HepG2 (cell line): ENCODE data around the gene SLC2A6. TPM values are rescaled to one million over a fixed set of nuclear protein-coding genes. Genes with fewer than 3 reads are reported as not detected.

Experiments
- AGO1 ChIP-seq: fragments of 200-400 bp; formaldehyde crosslinking; IDR thresholded peaks from 2 replicates; pipeline ENCODE4 v1.6.1; 2017; ENCODE audit warnings: mild to moderate bottlenecking, low read depth, low read length, moderate library complexity; ENCODE audit not compliant: poor library complexity, severe bottlenecking
- AGO2 ChIP-seq: fragments of 200-400 bp; formaldehyde crosslinking; optimal IDR thresholded peaks from 2 replicates; pipeline ENCODE3; 2017; ENCODE audit warnings: mild to moderate bottlenecking, low read depth, low read length, moderate library complexity
- ARHGAP35 ChIP-seq: sonication (generic); formaldehyde crosslinking; IDR thresholded peaks from 2 replicates; pipeline ENCODE4 v1.9.0; 2022; ENCODE audit warnings: mild to moderate bottlenecking, inconsistent platforms, moderate library complexity, missing genetic modification reagents, borderline replicate concordance
- ATF7-NPFF ChIP-seq: sonication (generic); formaldehyde crosslinking; IDR thresholded peaks from 2 replicates; pipeline ENCODE4 v1.8.1; 2023; ENCODE audit warnings: mild to moderate bottlenecking, low read depth, missing genetic modification reagents, moderate library complexity
- CBX5 ChIP-seq: sonication (generic); formaldehyde crosslinking; IDR thresholded peaks from 2 replicates; pipeline ENCODE4 v1.4.0; 2020; ENCODE audit warnings: missing genetic modification reagents, borderline replicate concordance
- DDIT3 ChIP-seq: sonication (generic); formaldehyde crosslinking; IDR thresholded peaks from 2 replicates; pipeline ENCODE4 v1.4.0; 2020; ENCODE audit warnings: mild to moderate bottlenecking, missing genetic modification reagents
- ERF ChIP-seq: IDR thresholded peaks from 2 replicates; pipeline ENCODE4 v1.6.1; 2018; ENCODE audit warnings: missing biosample characterization, missing genetic modification reagents
- FOXK1 ChIP-seq: sonication (generic); formaldehyde crosslinking; IDR thresholded peaks from 2 replicates; pipeline ENCODE4 v1.4.0; 2020; ENCODE audit warnings: low read depth, missing genetic modification reagents, borderline replicate concordance
- GATAD1 ChIP-seq: IDR thresholded peaks from 2 replicates; pipeline ENCODE4 v1.6.1; 2016; ENCODE audit warnings: missing genetic modification reagents, missing compliant biosample characterization
- GZF1 ChIP-seq: sonication (generic); formaldehyde crosslinking; IDR thresholded peaks from 2 replicates; pipeline ENCODE4 v1.5.1; 2020; ENCODE audit warnings: mild to moderate bottlenecking, missing genetic modification reagents
- HES4 ChIP-seq: sonication (generic); formaldehyde crosslinking; IDR thresholded peaks from 2 replicates; pipeline ENCODE4 v1.9.0; 2021; ENCODE audit warnings: mild to moderate bottlenecking, missing genetic modification reagents, borderline replicate concordance
- HINFP ChIP-seq: sonication (generic); formaldehyde crosslinking; IDR thresholded peaks from 2 replicates; pipeline ENCODE4 v1.4.0; 2020; ENCODE audit warnings: low read depth, mild to moderate bottlenecking, missing genetic modification reagents
- IKZF1 ChIP-seq: fragments of 450-650 bp; IDR thresholded peaks from 2 replicates; pipeline ENCODE4 v1.7.1; 2016
- KLF11 ChIP-seq: IDR thresholded peaks from 2 replicates; pipeline ENCODE4 v1.6.1; 2016; ENCODE audit warnings: missing compliant biosample characterization
- KMT2A ChIP-seq: sonication (generic); formaldehyde crosslinking; IDR thresholded peaks from 2 replicates; pipeline ENCODE4 v1.4.0; 2020; ENCODE audit warnings: missing genetic modification reagents
- NFE2L1 ChIP-seq: sonication (generic); formaldehyde crosslinking; IDR thresholded peaks from 2 replicates; pipeline ENCODE4 v1.4.0; 2020; ENCODE audit warnings: missing genetic modification reagents, mild to moderate bottlenecking, borderline replicate concordance
- RORA ChIP-seq: sonication (generic); formaldehyde crosslinking; IDR thresholded peaks from 2 replicates; pipeline ENCODE4 v1.5.0; 2020; ENCODE audit warnings: mild to moderate bottlenecking, missing genetic modification reagents, moderate library complexity
- SIX4 ChIP-seq: sonication (generic); formaldehyde crosslinking; IDR thresholded peaks from 2 replicates; pipeline ENCODE4 v1.4.0; 2020; ENCODE audit warnings: missing genetic modification reagents
- SOX5 ChIP-seq: IDR thresholded peaks from 2 replicates; pipeline ENCODE4 v1.6.1; 2016; ENCODE audit warnings: borderline replicate concordance
- SPEN ChIP-seq: sonication (generic); formaldehyde crosslinking; IDR thresholded peaks from 2 replicates; pipeline ENCODE4 v1.5.1; 2020; ENCODE audit warnings: low read depth, mild to moderate bottlenecking, missing genetic modification reagents
- STAT5B ChIP-seq: sonication (generic); formaldehyde crosslinking; IDR thresholded peaks from 2 replicates; pipeline ENCODE4 v1.4.0; 2020; ENCODE audit warnings: missing genetic modification reagents
- ZBTB1 ChIP-seq: sonication (generic); formaldehyde crosslinking; IDR thresholded peaks from 2 replicates; pipeline ENCODE4 v1.4.0; 2020; ENCODE audit warnings: missing genetic modification reagents, borderline replicate concordance
- ZNF24 ChIP-seq: fragments of 450-650 bp; IDR thresholded peaks from 2 replicates; pipeline ENCODE4 v1.6.1; 2017; ENCODE audit warnings: antibody characterized with exemption, mild to moderate bottlenecking
- ZNF34 ChIP-seq: sonication (generic); formaldehyde crosslinking; IDR thresholded peaks from 2 replicates; pipeline ENCODE4 v1.4.0; 2020; ENCODE audit warnings: mild to moderate bottlenecking, missing genetic modification reagents, borderline replicate concordance
- ZNF343 ChIP-seq: sonication (generic); formaldehyde crosslinking; IDR thresholded peaks from 2 replicates; pipeline ENCODE4 v1.4.0; 2020; ENCODE audit warnings: mild to moderate bottlenecking, missing genetic modification reagents
- ZNF383 ChIP-seq: sonication (generic); formaldehyde crosslinking; IDR thresholded peaks from 2 replicates; pipeline ENCODE4 v1.4.0; 2020; ENCODE audit warnings: missing genetic modification reagents, mild to moderate bottlenecking, borderline replicate concordance
- ZNF570 ChIP-seq: sonication (generic); formaldehyde crosslinking; IDR thresholded peaks from 2 replicates; pipeline ENCODE4 v1.4.0; 2020; ENCODE audit warnings: mild to moderate bottlenecking, missing genetic modification reagents, borderline replicate concordance
- ZNF775 ChIP-seq: sonication (generic); formaldehyde crosslinking; IDR thresholded peaks from 2 replicates; pipeline ENCODE4 v1.4.0; 2020; ENCODE audit warnings: missing genetic modification reagents, mild to moderate bottlenecking, moderate library complexity, borderline replicate concordance
- ZNF780A ChIP-seq: sonication (generic); formaldehyde crosslinking; IDR thresholded peaks from 2 replicates; pipeline ENCODE4 v1.8.0; 2022; ENCODE audit warnings: mild to moderate bottlenecking, missing genetic modification reagents, moderate library complexity
- ZSCAN30 ChIP-seq: sonication (generic); formaldehyde crosslinking; IDR thresholded peaks from 2 replicates; pipeline ENCODE4 v1.5.0; 2020; ENCODE audit warnings: mild to moderate bottlenecking, missing genetic modification reagents
- polyA plus RNA-seq, 8 experiments: library from polyadenylated mRNA; depleted of rRNA in 3 of 8; stranded (reverse) in 7 of 8; unstranded in 1 of 8; fragments of >200 nt; fragmentation: Illumina TruSeq in 4 of 8; extraction: Trizol in 4 of 8; gene quantifications; 2 replicates each; pipeline versions ENCODE4 v1.2.1 to v1.2.3, GENCODE V29; 2011 to 2016; ENCODE audit warnings: low read depth in 4 of 8, missing spikeins in 1 of 8, mixed read lengths in 1 of 8; ENCODE audit not compliant: insufficient read depth in 1 of 8
- total RNA-seq, 5 experiments: library from RNA; depleted of rRNA; stranded (reverse); fragments of >200 nt; fragmentation: Illumina TruSeq; extraction: Trizol; gene quantifications; 2 replicates each; pipeline ENCODE4 v1.2.3, GENCODE V29; 2016; ENCODE audit warnings: low read depth in 1 of 5

SLC2A6 gene
- total and polyA plus RNA-seq, 2 of the 13 experiments (the other 11 are each of a cell fraction or from before 2014, with no cell fraction given) = 4.1 to 15.0 TPM

GRCh38 chr9:133478851-133479711, at the start of gene SLC2A6 (continued):
- TF ChIP-seq SOX5 (CRISPR knock-in tag) = no peak
- no peak for TF ChIP-seq ZNF570
- TF ChIP-seq RORA (CRISPR knock-in tag) = no peak
- TF ChIP-seq FOXK1 (CRISPR knock-in tag) = no peak
- TF ChIP-seq ZNF343 (CRISPR knock-in tag) = peak; percentile 37; the same call in 1 of the 2 replicates
- TF ChIP-seq ZBTB1 = no peak
- TF ChIP-seq HINFP (CRISPR knock-in tag) = 0 out of 2 replicates have a peak, but pooled peaks have one; percentile 34
- no peak for TF ChIP-seq HES4 (CRISPR knock-in tag)
- TF ChIP-seq AGO2 = no peak
- TF ChIP-seq SIX4 = no peak
- no peak for TF ChIP-seq ZNF775 (CRISPR knock-in tag)
- no peak for TF ChIP-seq DDIT3 (CRISPR knock-in tag)
- TF ChIP-seq ATF7-NPFF (CRISPR knock-in tag) = peak; percentile 69; the same call in 1 of the 2 replicates
- no peak for TF ChIP-seq ZNF34 (CRISPR knock-in tag)
- TF ChIP-seq IKZF1 = no peak
- no peak for TF ChIP-seq AGO1
- TF ChIP-seq ZNF24 = no peak
- peak; percentile 33; the same call in 1 of the 2 replicates for TF ChIP-seq GATAD1 (CRISPR knock-in tag)
- TF ChIP-seq SPEN (CRISPR knock-in tag) = no peak
- peak; percentile 11; the same call in 1 of the 2 replicates for TF ChIP-seq CBX5 (CRISPR knock-in tag)
- no peak for TF ChIP-seq ZSCAN30
- no peak for TF ChIP-seq GZF1
- peak; percentile 39; the same call in 1 of the 2 replicates for TF ChIP-seq ARHGAP35 (CRISPR knock-in tag)
- TF ChIP-seq ERF = peak; percentile 50; the same call in 1 of the 2 replicates
- no peak for TF ChIP-seq NFE2L1
- TF ChIP-seq ZNF780A = no peak
- TF ChIP-seq KLF11 (CRISPR knock-in tag) = no peak
- TF ChIP-seq STAT5B = no peak
- no peak for TF ChIP-seq ZNF383
- TF ChIP-seq KMT2A (CRISPR knock-in tag) = no peak
